Measurements from ENCODE around the gene HIPK2.

The HIPK2 gene

GRCh38 chr7:139683137-139683921, 94.5 kb downstream of the HIPK2 start:
- no peak overlapping the region for H2BK5ac ChIP-seq (ENCODE audit: low read length)
- H3K79me1 ChIP-seq (ENCODE audit: low read length) = no peaks in the 10 kb centered on the region
- no peak overlapping the region for H3K4ac ChIP-seq (ENCODE audit: low read depth, low read length)
- no peak overlapping the region for H3K56ac ChIP-seq (ENCODE audit: low read length)
- H3K9ac ChIP-seq (ENCODE audit: low read length) = no peak overlapping the region
- no peak overlapping the region for H4K5ac ChIP-seq (ENCODE audit: low read length)
- H4K8ac ChIP-seq (ENCODE audit: low read depth, low read length) = no peak overlapping the region
- WGBS (ENCODE audit: extremely low coverage, insufficient coverage, low lambda C conversion rate) = no CpG with 5 or more reads among the region's 16 CpGs
- H3K27ac ChIP-seq (ENCODE audit: low read depth, low read length) = no peak overlapping the region
- no peaks in the 10 kb centered on the region for H3K27me3 ChIP-seq (ENCODE audit: insufficient read depth, low read length, poor library complexity)
- H2BK120ac ChIP-seq (ENCODE audit: low read depth, low read length) = no peak overlapping the region
- no peak overlapping the region for H3K4me2 ChIP-seq (ENCODE audit: low read length)
- H3K4me3 ChIP-seq (ENCODE audit: low read length) = no peak overlapping the region
- no peaks in the 10 kb centered on the region for H3K36me3 ChIP-seq (ENCODE audit: control insufficient read depth, insufficient read depth, low read length)
- H3K4me1 ChIP-seq (ENCODE audit: control insufficient read depth, low read depth, low read length) = peaks cover 9% of the 10 kb centered on the region
- H2AK5ac ChIP-seq (ENCODE audit: low read length) = no peak overlapping the region
- no peak overlapping the region for H2BK15ac ChIP-seq (replicated peaks; ENCODE audit: low read depth)
- no peak overlapping the region for H3K23ac ChIP-seq (ENCODE audit: low read length)
- no peaks in the 10 kb centered on the region for H3K79me2 ChIP-seq (ENCODE audit: control insufficient read depth, insufficient read depth, low read length)
- no peak overlapping the region for H3K18ac ChIP-seq (ENCODE audit: low read length)
- DNase-seq = peak; percentile 87

GRCh38 chr7:139682136-139683013, 95.4 kb downstream of the HIPK2 start:
- H4K5ac ChIP-seq (ENCODE audit: low read length) = no peak overlapping the region
- H4K8ac ChIP-seq (ENCODE audit: low read depth, low read length) = no peak overlapping the region
- H3K27me3 ChIP-seq (ENCODE audit: insufficient read depth, low read length, poor library complexity) = no peaks in the 10 kb centered on the region
- no peak overlapping the region for H3K9ac ChIP-seq (ENCODE audit: low read length)
- peaks cover 9% of the 10 kb centered on the region for H3K4me1 ChIP-seq (ENCODE audit: control insufficient read depth, low read depth, low read length)
- no peak overlapping the region for H3K18ac ChIP-seq (ENCODE audit: low read length)
- H3K36me3 ChIP-seq (ENCODE audit: control insufficient read depth, insufficient read depth, low read length) = no peaks in the 10 kb centered on the region
- H2AK5ac ChIP-seq (ENCODE audit: low read length) = peak overlapping the region; percentile 12
- no peak overlapping the region for H3K23ac ChIP-seq (ENCODE audit: low read length)
- no CpG with 5 or more reads among the region's 9 CpGs for WGBS (ENCODE audit: extremely low coverage, insufficient coverage, low lambda C conversion rate)
- H3K79me2 ChIP-seq (ENCODE audit: control insufficient read depth, insufficient read depth, low read length) = no peaks in the 10 kb centered on the region
- no peak overlapping the region for H3K4ac ChIP-seq (ENCODE audit: low read depth, low read length)
- no peak overlapping the region for H3K27ac ChIP-seq (ENCODE audit: low read depth, low read length)
- no peak overlapping the region for H2BK5ac ChIP-seq (ENCODE audit: low read length)
- peak; percentile 84 for DNase-seq
- no peak overlapping the region for H3K4me3 ChIP-seq (ENCODE audit: low read length)
- H3K56ac ChIP-seq (ENCODE audit: low read length) = no peak overlapping the region
- no peak overlapping the region for H2BK120ac ChIP-seq (ENCODE audit: low read depth, low read length)
- H2BK15ac ChIP-seq (replicated peaks; ENCODE audit: low read depth) = no peak overlapping the region
- H3K79me1 ChIP-seq (ENCODE audit: low read length) = no peaks in the 10 kb centered on the region
- H3K4me2 ChIP-seq (ENCODE audit: low read length) = no peak overlapping the region

- no CpG with 5 or more reads among the region's 4 CpGs for whole genome bisulfite sequencing (ENCODE audit: extremely low coverage, insufficient coverage, low lambda C conversion rate)
Measured at GRCh38 chr7:139681812-139682135, 96.0 kb downstream of the HIPK2 start.

GRCh38 chr7:139681463-139681755, 96.4 kb downstream of the HIPK2 start:
- no peak overlapping the region for H3K4ac ChIP-seq (ENCODE audit: low read depth, low read length)
- WGBS (ENCODE audit: extremely low coverage, insufficient coverage, low lambda C conversion rate) = no CpG with 5 or more reads among the region's 6 CpGs
- H3K56ac ChIP-seq (ENCODE audit: low read length) = no peak overlapping the region
- no peak overlapping the region for H3K27ac ChIP-seq (ENCODE audit: low read depth, low read length)
- peaks cover 9% of the 10 kb centered on the region for H3K4me1 ChIP-seq (ENCODE audit: control insufficient read depth, low read depth, low read length)
- H3K79me1 ChIP-seq (ENCODE audit: low read length) = no peaks in the 10 kb centered on the region
- H2BK5ac ChIP-seq (ENCODE audit: low read length) = no peak overlapping the region
- H3K36me3 ChIP-seq (ENCODE audit: control insufficient read depth, insufficient read depth, low read length) = no peaks in the 10 kb centered on the region
- H2AK5ac ChIP-seq (ENCODE audit: low read length) = no peak overlapping the region
- H4K5ac ChIP-seq (ENCODE audit: low read length) = no peak overlapping the region
- H3K9ac ChIP-seq (ENCODE audit: low read length) = no peak overlapping the region
- H2BK15ac ChIP-seq (replicated peaks; ENCODE audit: low read depth) = no peak overlapping the region
- no peaks in the 10 kb centered on the region for H3K27me3 ChIP-seq (ENCODE audit: insufficient read depth, low read length, poor library complexity)
- no peak overlapping the region for H3K23ac ChIP-seq (ENCODE audit: low read length)
- H2BK120ac ChIP-seq (ENCODE audit: low read depth, low read length) = no peak overlapping the region
- H3K4me2 ChIP-seq (ENCODE audit: low read length) = no peak overlapping the region
- H3K18ac ChIP-seq (ENCODE audit: low read length) = no peak overlapping the region
- H3K4me3 ChIP-seq (ENCODE audit: low read length) = no peak overlapping the region
- no peaks in the 10 kb centered on the region for H3K79me2 ChIP-seq (ENCODE audit: control insufficient read depth, insufficient read depth, low read length)
- H4K8ac ChIP-seq (ENCODE audit: low read depth, low read length) = no peak overlapping the region
- DNase-seq = peak; percentile 30

More at GRCh38 chr7:139681812-139682135, 96.0 kb downstream of the HIPK2 start:
- H3K23ac ChIP-seq (ENCODE audit: low read length) = peak overlapping the region; percentile 89
- no peak overlapping the region for H3K18ac ChIP-seq (ENCODE audit: low read length)
- no peaks in the 10 kb centered on the region for H3K27me3 ChIP-seq (ENCODE audit: insufficient read depth, low read length, poor library complexity)
- H3K4ac ChIP-seq (ENCODE audit: low read depth, low read length) = no peak overlapping the region
- H3K56ac ChIP-seq (ENCODE audit: low read length) = peak overlapping the region; percentile 15
- no peak overlapping the region for H2BK5ac ChIP-seq (ENCODE audit: low read length)
- no peak overlapping the region for H3K27ac ChIP-seq (ENCODE audit: low read depth, low read length)
- H3K36me3 ChIP-seq (ENCODE audit: control insufficient read depth, insufficient read depth, low read length) = no peaks in the 10 kb centered on the region
- no peak overlapping the region for H3K4me3 ChIP-seq (ENCODE audit: low read length)
- H3K79me1 ChIP-seq (ENCODE audit: low read length) = no peaks in the 10 kb centered on the region
- no peak overlapping the region for H2BK120ac ChIP-seq (ENCODE audit: low read depth, low read length)
- H3K4me1 ChIP-seq (ENCODE audit: control insufficient read depth, low read depth, low read length) = peaks cover 9% of the 10 kb centered on the region
- H3K79me2 ChIP-seq (ENCODE audit: control insufficient read depth, insufficient read depth, low read length) = no peaks in the 10 kb centered on the region
- H4K8ac ChIP-seq (ENCODE audit: low read depth, low read length) = no peak overlapping the region
- H3K9ac ChIP-seq (ENCODE audit: low read length) = no peak overlapping the region
- no peak overlapping the region for H2AK5ac ChIP-seq (ENCODE audit: low read length)
- H3K4me2 ChIP-seq (ENCODE audit: low read length) = no peak overlapping the region
- no peak overlapping the region for H4K5ac ChIP-seq (ENCODE audit: low read length)
- no peak overlapping the region for H2BK15ac ChIP-seq (replicated peaks; ENCODE audit: low read depth)
- DNase-seq = no peak

- Histone ChIP-seq H2BK5ac (ENCODE audit: low read length) (no peak overlapping the region), H3K4me1 (ENCODE audit: control insufficient read depth, low read depth, low read length) (peaks cover 9% of the 10 kb centered on the region), H3K4me2 (ENCODE audit: low read length) (no peak overlapping the region), H3K56ac (ENCODE audit: low read length) (no peak overlapping the region), H3K9ac (ENCODE audit: low read length) (no peak overlapping the region), H4K5ac (ENCODE audit: low read length) (no peak overlapping the region), H3K4me3 (ENCODE audit: low read length) (no peak overlapping the region), H3K18ac (ENCODE audit: low read length) (no peak overlapping the region), H3K27me3 (ENCODE audit: insufficient read depth, low read length, poor library complexity) (no peaks in the 10 kb centered on the region), H3K23ac (ENCODE audit: low read length) (no peak overlapping the region), H2AK5ac (ENCODE audit: low read length) (no peak overlapping the region), H3K36me3 (ENCODE audit: control insufficient read depth, insufficient read depth, low read length) (no peaks in the 10 kb centered on the region), H4K8ac (ENCODE audit: low read depth, low read length) (no peak overlapping the region), H3K79me1 (ENCODE audit: low read length) (no peaks in the 10 kb centered on the region), H3K79me2 (ENCODE audit: control insufficient read depth, insufficient read depth, low read length) (no peaks in the 10 kb centered on the region), H3K27ac (ENCODE audit: low read depth, low read length) (no peak overlapping the region), H2BK120ac (ENCODE audit: low read depth, low read length) (no peak overlapping the region), H2BK15ac (replicated peaks; ENCODE audit: low read depth) (no peak overlapping the region), H3K4ac (ENCODE audit: low read depth, low read length) (no peak overlapping the region)
- DNase-seq = peak; percentile 11
- WGBS (ENCODE audit: extremely low coverage, insufficient coverage, low lambda C conversion rate) = no CpG with 5 or more reads among the region's 11 CpGs
Measured at GRCh38 chr7:139680676-139681462, 96.9 kb downstream of the HIPK2 start.
